CD4-positive, alpha-beta T cell treated with Interleukin-15 for 4 hours (primary cell): ENCODE data around the gene MBNL3.
"Not testable (repeated sequence)": the region's sequence is repeated elsewhere in the genome, so short reads cannot be mapped to it uniquely, and the experiment has no call there.

ENCODE experiments used
- DNase-seq: peaks from one replicate; pipeline ENCODE4 v3.0.0-alpha.2; 2020; ENCODE audit warnings: low spot score

The MBNL3 gene

GRCh38 chrX:132474544-132475248 lies 14.1 kb downstream of the MBNL3 start:
- DNase-seq = no peak

GRCh38 chrX:132472397-132472796 lies 16.4 kb downstream of the MBNL3 start:
- no peak for DNase-seq

- no peak for DNase-seq
These were observed 18.0 kb downstream of the MBNL3 start for GRCh38 chrX:132470831-132471230.

- DNase-seq = no peak
These were observed 18.7 kb downstream of the MBNL3 start for GRCh38 chrX:132470179-132470578.

GRCh38 chrX:132468454-132468853 lies 20.4 kb downstream of the MBNL3 start:
- DNase-seq = no peak

GRCh38 chrX:132467989-132468388 lies 20.8 kb downstream of the MBNL3 start:
- no peak for DNase-seq

- no peak for DNase-seq
These were observed 21.8 kb downstream of the MBNL3 start for GRCh38 chrX:132467026-132467425.

GRCh38 chrX:132463411-132463810 lies 25.4 kb downstream of the MBNL3 start:
- DNase-seq = no peak

GRCh38 chrX:132461886-132462285 lies 27.0 kb downstream of the MBNL3 start:
- no peak for DNase-seq

- no peak for DNase-seq
These were observed 35.8 kb downstream of the MBNL3 start for GRCh38 chrX:132452911-132453550.

- DNase-seq = not testable (repeated sequence)
These were observed 42.9 kb downstream of the MBNL3 start for GRCh38 chrX:132445909-132446308.

- DNase-seq = no peak
These were observed 43.9 kb downstream of the MBNL3 start for GRCh38 chrX:132444936-132445335.

GRCh38 chrX:132443196-132444135 lies 45.4 kb downstream of the MBNL3 start:
- DNase-seq = no peak

- no peak for DNase-seq
These were observed 46.1 kb downstream of the MBNL3 start for GRCh38 chrX:132442691-132443090.

GRCh38 chrX:132435222-132435621 lies 53.6 kb downstream of the MBNL3 start:
- no peak for DNase-seq

- DNase-seq = no peak
These were observed 55.3 kb downstream of the MBNL3 start for GRCh38 chrX:132433551-132433950.

- no peak for DNase-seq
These were observed 55.8 kb downstream of the MBNL3 start for GRCh38 chrX:132433001-132433400.

GRCh38 chrX:132428896-132429295 lies 59.9 kb downstream of the MBNL3 start:
- no peak for DNase-seq

GRCh38 chrX:132426695-132427281 lies 62.0 kb downstream of the MBNL3 start:
- DNase-seq = no peak

- DNase-seq = no peak
These were observed 63.0 kb downstream of the MBNL3 start for GRCh38 chrX:132425744-132426318.

- DNase-seq = no peak
These were observed 65.5 kb downstream of the MBNL3 start for GRCh38 chrX:132423323-132423722.

GRCh38 chrX:132415012-132415411 lies 73.8 kb downstream of the MBNL3 start:
- DNase-seq = no peak
